Medulla oblongata (tissue), 1 donor: ENCODE data around the gene KCNQ2.
"Not testable (repeated sequence)": the region's sequence is repeated elsewhere in the genome, so short reads cannot be mapped to it uniquely, and the experiment has no call there.

ENCODE experiments used
- DNase-seq: peaks from one replicate; pipeline ENCODE4 v3.0.0-alpha.2; 2015; ENCODE audit errors: extremely low spot score

KCNQ2 gene

DNA sequence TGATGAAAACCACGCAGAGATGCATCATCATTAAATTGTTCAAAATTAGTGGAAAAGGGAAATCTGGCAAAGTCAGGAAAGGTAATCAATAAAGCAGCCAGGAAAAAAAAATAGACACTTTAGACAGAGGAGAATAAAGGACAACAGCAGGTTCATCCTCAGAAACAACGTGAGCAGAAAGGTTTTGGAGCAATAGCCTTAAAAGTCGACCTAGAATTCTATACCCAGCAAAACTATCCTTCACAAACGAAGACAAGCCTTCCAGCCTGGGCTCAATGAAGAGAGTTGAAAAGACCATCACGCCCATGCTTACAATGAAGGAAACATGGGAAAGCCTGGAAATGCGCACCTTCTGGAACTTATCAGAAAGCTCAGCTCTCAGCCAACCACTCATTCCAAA, 86.6 kb downstream of the KCNQ2 start:
- no peak for DNase-seq

DNA sequence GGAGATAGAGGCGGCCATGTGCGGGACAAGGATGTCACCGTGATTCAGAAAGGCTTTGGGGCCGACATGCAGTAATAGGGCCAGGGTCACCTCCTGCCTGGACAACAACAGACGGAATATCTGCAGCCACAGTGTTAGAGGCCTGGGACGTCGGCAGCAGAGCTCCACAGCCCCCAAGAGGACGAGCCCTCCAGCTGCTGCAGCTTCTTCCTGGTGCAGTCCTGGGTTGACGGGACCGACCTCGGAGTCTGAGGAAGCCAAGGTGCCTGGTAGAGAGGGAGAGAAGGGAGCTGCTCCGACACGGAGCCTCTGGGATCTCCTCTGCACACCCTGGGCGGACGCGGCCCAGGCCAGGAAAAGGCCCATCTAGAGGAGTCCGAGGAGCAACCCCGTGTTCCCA, 88.1 kb downstream of the KCNQ2 start:
- DNase-seq, result no peak

DNA sequence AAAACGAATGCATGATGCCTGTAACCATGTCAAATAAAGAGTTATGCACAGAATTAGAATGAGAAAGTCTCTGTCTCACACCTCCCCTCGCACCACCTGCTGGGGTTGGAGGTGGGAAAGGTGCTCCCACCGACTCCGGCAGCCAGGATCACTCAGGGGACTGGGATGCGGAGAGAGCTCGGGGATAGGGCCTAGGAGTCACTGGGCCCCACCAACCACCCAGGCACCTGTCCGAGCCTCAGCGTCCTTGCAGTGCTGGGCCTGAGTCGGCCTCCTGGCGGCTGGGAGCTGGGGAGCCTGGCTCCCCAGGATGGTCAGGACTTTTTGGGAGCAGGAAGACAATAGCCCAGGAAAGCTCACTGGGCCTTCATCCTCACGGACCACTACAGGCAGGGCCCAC, 88.9 kb downstream of the KCNQ2 start:
- DNase-seq, result no peak

DNA sequence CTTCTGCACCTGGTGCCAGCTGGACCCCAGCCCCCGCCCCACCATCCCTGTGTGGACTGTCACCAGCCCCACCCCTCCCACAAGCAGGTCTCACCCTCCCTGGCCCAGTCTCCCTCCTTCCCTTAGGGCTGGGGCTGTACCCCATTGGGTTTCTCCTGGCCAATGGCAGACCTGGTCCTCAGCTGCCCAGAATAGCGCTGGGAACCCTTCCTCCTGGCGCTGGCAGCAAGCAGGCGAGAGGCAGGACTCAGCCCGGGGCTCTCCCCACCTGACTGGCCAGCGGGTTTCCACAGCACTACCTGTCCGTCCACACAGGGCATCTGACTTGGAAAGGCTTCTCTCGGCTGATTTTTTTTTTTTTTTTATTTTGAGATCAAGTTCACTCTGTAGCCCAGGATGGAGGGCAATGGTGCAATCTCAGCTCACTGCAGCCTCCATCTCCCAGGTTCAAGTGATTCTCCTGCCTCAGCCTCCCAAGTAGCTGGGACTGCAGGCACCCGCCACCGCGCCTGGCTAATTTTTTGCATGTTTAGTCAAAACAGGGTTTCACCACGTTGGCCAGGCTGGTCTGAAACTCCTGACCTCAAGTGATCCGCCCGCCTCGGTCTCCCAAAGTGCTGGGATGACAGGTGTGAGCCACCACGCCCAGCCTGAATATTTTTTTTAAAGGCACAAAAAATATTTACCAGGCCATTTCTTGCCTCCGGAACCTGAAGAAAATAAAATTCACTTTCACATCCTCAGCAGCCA, 89.7 kb downstream of the KCNQ2 start:
- no peak for DNase-seq

DNA sequence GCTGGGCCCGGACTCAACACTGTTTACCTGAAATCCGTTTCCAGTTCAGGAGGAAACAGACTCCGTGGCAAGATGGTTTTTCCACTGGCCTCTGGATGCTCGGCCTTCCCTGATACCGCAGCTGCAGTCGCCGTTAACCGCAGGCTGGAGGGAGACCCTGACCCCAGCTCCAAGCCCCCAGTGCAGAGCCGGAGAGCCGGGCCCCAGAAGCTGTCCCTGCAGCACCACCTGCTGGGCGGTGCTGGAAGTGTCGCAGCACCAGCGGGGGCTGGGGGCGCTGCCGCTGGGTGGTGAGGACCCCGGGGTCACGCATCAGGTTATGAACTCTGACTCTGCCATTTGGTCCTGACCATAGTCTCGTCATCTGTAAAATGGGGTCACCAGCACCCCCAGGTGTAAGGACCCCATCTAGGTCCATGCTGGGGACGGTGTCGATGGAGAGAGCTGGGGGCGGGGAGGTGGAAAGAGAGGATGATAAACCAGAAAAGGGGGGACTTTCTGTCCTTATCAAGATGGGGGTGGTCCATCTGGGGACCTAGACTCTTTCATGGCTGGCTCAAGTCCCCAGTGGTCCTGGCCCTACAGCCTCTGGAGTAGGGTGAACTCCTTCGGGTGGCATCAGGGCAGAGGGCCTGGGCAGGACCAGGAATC, 90.5 kb downstream of the KCNQ2 start:
- DNase-seq, result peak; percentile 13

DNA sequence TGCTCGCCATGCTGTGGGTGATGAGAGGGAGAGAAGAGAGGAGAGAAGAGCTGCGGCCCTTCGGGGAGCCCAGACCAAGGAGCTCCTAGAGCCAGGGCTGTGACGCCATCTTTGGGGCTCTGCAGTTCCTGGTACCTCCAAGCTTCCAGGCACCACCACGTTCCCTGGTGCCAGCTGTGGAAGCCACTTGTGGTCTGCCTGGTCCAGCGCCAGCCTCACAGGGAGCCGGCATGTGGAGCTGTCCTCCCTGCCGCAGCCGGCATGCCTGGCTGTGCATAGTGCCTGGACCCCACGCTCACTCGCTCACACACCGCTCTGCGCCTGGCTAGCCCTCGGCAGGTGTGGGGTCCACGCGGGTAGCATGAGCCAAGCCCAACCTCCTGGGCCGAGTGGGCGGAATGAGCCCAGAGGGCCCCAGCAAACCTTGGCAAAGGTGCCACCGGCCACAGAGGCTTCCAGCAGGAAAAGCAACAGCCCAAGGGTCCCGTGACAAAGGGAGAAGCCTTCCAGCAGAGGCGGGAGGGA, 92.0 kb downstream of the KCNQ2 start:
- DNase-seq, result no peak

DNA sequence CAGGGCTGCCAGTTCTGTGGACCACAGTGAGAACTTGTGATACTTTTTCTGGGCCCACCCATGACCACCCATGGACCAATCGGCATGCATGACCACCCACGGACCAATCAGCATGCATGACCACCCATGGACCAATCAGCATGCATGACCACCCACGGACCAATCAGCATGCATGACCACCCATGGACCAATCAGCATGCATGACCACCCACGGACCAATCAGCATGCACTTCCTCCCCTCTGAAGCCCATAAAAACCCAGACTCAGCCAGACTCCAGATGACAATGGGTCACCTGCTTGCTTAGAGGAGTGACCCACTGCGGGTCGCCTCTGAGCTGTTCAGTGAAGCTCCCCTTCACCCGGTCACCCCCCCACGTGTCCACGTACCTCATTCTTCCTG, 92.6 kb downstream of the KCNQ2 start:
- not testable (repeated sequence) for DNase-seq

DNA sequence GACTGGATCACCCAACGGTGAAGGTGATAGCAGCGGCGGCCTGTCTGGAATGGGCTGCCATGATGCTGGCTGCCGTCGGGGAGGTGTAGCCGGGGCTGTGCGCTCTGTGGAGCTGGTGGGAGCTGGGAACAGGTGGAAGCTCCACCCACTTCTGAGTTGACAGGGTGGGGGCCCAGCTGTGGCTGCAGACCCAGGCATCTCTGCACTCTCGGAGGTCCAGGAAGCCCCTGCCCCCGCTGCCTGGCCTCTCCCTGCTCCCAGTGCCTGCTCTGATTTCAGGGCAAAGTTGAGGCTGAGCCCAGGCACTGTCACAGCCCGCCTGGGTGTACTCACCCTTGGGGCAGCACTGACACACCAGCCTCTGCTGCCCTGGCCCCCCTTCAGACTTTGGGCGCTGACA, 93.2 kb downstream of the KCNQ2 start:
- no peak for DNase-seq

DNA sequence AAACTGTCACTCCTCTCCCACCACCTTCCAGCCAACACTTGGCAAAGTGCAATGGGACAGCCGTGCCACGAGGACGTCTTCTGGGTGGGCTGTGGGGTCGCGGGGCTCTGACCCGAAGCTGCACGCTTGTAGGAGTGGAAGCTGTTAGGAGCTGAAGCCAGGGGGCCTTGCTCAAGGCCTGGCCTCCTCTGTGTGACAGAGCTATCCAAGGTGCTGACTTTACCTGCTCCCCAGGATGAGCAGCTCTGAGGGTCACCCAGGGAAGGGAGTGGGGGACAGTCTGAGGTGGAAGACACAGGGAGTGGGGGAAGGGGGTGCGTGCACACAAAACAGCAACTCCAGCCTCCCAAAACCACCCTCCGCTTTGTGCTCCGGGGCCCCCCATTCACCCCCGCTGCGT, 93.8 kb downstream of the KCNQ2 start:
- DNase-seq, result no peak

DNA sequence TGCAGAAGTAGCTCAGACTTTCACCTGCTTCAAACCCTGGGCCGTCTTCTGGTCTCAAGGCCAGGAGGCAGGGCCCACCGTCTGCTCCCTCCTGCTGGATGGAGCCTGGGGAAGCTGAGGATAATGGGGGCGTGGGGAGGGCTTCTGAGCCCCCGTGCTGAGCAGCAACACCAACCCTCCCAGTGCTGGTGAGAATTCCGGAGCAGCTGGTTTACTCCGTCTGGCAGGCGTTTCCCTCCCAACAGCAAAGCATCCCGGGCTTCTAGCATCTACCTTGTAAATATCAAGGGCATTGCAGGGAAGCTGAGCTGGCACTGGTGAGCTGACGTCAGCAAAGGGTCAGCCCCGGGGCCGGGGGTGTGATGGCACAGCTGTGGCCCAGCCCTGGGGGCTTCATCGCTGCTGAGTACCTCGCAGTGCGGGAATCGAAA, 94.5 kb downstream of the KCNQ2 start:
- DNase-seq, result no peak

DNA sequence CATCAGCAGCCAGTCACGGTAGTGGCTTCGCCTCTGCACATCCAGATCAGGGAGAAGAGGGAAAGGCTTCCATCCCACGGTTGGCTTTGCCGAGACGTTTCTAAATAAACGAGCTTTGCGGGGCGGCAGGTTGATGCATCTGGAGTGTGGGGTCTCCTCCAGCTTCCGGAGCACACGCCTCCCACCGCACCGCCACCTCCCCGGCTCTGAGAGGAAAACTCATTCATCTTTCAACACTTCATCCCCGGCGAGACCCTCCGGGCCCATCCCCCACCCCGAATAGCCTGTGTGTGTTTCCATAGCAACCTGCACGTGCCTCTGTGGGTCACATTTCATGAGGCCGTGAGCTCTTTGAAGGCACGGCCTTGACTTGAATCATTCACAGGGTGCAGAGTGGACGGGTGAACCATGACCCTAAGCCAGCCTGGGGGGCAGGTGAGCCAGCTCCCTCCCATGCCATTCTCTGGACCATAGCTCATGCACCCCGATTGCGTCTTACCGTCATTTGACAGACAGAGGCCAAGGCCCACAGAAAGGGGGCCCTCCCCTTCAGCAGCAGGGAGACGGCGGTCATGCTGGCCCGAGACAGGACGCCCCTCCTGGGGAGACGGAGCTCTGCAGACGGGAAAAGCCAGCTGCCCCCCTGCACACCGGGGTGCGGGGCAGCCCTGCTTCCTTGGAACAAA, 95.1 kb downstream of the KCNQ2 start:
- DNase-seq, result no peak

DNA sequence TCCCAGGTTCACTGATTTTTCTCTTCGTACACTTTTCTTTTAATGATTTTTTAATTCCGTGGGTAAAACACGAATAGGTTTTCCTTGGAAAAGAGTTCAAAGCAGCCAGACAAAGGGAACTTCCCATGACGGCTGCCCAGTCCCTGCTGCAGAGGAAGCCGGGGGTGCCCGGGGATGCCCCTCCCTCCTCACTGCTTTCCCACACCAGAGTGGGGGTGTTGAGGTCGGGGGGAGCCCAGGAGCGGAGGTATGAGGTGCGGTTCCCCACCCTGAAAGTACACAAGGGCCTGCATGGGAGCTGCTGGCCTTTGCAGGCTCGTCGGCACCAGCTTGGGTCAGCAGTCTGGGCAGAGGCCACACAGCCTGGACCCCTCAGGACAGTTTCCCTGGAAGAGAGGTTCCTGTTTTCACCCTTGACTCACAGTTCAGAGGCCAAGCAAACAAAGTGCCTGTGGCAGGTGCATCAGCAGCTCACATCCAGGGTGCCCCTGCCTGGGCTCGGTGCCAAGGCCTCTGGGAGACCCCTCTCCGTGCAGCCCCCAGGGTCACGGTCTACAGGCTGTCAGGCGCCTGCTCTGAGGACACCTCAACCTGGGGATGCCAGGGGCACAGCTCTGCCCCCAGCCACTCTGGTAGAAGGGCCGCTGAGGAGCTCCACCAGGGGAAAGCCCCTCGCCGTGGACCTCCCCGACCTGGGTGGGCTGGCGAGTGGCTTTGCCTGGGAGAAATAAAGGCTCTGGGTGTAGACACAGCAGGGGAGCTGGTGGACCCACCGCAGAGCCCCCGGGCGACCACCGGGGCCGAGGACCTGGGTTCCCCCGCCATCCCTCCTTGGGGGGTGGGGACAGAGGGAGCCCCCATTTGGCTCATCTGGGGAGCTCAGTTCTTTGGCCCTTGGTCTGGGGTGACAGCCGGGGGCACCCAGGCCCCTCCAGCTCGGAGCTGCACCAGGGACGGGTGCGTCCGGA, 95.9 kb downstream of the KCNQ2 start:
- DNase-seq, result no peak

DNA sequence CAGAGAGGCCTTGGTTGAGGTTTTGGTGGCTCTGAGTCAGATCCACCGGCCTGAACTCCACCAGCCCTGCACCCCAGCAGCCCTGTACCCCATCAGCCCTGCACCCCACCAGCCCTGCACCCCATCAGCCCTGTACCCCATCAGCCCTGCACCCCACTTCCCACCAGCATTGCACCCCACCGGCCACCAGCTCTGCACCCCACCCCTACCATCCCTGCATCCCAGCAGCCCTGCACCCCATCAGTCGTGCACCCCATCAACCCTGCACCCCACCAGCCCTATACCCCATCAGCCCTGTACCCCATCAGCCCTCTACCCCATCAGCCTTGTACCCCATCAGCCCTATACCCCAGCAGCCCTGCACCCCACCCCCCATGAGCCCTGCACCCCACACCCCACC, 97.0 kb downstream of the KCNQ2 start:
- DNase-seq, result no peak

DNA sequence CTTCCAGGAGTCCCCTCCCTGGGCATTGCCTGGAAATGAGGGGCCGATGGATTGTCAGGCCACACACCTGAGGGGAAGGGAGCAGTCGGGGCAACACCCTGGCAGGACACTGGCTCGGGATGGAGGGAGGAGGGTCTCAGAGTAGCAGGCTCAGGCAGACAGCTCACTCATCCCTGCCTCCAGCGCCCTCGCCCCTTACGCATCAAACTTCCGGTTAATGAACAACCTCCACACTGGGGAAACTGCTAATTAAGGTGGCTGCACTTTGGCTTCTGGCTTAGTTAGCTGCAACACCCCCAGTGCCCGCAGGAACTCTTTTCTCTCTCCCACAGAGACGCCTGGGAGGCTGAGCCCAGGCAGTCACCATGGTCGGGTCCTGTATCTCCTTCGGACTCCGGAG, 98.0 kb downstream of the KCNQ2 start:
- DNase-seq, result no peak

DNA sequence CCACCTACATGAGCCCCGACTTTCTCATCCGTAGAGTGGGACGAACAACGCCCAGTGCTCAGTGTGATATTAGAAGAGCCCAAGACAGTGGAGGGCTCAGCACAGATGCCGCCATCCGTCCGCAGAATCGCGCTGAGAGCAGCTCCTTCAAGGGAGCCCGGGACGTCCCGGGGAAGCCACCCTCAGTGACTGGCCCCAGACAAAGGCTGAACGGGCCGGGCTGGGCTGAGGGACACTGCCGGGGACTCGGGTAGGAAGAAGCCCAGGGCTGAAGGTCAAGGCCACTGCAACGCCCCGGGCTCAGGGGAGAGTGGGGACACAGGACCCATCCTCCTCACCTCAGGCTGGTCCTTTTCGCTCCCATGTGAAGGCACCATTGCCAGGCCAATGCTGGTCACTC, 98.5 kb downstream of the KCNQ2 start:
- no peak for DNase-seq

DNA sequence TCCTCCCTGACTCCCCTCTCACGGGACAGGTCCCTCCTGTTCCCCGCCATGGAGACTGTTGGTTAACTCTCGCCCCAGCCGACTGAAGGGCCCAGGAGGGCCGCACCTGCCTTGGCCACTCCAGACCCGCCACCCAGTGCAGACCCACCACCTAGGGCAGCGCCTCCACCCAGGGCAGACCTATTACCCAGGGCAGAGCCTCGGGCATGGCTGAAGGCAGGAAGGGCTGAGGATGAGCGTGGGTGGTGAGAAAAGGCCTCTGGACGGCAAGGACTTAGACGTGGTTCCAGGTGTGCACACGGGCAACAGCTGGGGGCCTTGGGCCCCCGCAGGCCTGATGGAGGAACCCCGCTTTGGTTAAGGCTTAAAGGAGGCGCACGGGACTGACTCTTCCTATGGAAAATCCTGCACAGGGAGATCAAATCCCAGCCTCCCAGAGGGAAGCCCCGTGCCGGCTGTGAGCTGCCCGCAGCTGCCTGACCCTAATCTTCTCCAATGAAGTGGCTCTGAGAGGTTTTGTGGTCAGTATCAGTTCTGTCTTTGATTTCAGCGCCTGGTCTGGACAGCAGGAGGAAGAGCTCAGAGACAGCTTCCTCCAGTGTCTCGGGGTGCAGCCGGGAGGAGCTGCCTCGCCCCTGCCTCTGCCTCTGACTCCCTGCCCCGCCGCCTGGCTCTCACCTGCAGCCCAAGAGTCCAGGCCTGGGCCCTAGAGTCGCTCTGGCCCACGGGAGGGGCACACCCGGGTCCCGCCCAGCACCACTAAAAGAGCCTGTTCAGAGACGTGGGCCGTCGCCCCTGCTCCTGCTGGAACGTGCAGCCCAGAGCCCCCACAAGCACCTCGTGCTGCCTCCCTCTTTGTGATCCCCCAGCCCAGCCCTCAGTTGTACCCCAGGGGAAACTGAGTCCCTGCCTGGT, 99.2 kb downstream of the KCNQ2 start:
- no peak for DNase-seq

DNA sequence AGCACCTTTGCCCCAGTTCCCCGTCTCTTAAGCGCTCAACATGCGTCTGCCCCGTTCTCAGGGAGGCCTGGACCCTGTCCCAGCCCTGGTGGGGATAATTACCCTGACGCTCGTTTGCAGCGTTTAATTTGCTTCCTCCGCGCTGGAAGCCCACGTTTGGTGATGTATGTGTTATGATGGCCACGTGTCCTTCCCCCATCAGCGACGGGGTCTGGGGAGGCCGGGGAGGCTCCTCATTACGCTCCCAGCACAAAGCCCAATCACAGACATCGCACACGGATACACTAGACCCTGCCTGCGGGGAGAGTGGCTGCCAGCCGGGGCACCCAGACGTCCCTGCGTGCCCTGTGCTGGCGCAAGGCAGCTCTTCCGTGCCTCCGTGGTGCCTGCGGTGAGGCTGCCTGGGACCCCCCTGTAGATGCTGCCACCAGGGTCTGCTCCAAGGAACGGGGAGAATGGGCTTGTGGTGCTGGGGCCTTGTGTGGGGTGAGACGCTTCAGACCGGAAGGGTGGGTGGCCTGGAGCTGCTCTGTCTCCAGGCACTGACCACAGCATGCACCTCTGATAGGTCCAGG, 101.1 kb downstream of the KCNQ2 start:
- DNase-seq, result no peak

DNA sequence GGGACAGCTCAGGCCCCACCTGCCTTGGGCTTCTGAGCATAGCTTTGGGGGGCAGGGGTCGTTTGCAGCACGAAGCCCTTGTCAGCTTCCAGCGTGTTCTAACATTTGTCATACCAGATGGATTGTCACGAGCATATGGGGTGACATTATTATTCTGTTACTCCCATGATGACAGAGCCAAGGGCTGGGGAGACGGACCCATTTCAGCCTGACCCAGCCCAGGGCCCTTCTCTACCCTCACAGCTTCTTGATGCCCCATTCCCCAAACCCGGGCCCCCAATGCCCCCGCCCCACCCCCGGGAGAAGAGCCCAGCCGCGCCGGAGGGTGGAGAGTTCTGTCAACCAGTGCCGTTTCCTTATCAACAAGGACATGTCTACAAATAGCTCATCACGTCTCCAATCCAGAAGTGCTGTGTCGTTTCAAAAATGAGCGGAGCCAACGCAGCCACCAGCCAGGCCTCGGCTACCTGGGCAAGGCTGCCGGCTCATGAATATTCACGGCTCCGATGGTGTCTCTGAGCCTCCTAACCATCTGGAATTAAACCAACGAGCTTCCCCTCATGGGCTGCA, 101.8 kb downstream of the KCNQ2 start:
- DNase-seq, result no peak

DNA sequence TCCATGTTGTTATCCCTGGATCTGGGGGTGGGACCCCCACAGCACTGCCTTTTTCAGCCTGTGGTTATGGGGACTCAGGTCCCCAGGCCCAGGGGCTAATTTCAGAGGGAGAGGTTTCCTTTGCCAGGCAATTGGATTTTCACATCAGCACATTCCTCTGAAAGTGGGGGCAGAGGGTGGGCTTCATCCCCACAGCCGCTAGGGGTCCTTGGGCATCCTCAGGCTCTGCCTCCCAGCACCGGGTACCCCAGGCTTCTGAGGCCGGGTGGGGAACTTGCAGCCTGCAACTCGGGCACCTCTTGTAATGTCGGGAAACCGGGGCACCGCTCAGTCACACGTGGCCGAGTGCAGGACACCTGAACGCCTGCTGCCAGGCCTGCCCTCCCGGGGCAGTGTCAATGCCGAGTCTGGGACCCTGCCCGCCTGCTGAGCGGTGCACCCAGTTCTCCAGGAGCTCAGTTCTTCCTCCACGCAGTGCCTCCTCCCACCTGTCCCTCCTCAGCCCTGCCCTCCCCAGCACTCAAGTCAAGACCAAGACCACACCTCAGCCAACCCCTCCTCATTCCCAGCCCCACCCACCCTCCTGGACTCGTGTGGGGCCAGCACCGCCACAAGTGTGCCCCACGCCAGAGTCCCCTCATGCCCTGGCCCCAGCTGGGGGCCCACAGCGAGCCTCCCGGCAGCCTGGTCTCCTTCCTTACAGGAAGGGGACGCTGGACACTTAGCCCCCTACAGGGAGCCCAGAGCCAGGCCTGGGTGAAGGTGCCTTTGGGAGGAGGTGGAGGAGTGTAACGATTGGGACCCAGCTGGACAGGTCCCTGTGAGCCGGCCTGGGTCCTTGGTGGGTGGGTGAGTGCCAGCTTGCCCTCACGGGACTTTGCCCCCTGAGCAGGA, 102.5 kb downstream of the KCNQ2 start:
- no peak for DNase-seq
